ENCODE data around the gene DDX54. TPM values are rescaled to one million over a fixed set of nuclear protein-coding genes. Genes with fewer than 3 reads are reported as not detected.

The DDX54 gene, protein sequence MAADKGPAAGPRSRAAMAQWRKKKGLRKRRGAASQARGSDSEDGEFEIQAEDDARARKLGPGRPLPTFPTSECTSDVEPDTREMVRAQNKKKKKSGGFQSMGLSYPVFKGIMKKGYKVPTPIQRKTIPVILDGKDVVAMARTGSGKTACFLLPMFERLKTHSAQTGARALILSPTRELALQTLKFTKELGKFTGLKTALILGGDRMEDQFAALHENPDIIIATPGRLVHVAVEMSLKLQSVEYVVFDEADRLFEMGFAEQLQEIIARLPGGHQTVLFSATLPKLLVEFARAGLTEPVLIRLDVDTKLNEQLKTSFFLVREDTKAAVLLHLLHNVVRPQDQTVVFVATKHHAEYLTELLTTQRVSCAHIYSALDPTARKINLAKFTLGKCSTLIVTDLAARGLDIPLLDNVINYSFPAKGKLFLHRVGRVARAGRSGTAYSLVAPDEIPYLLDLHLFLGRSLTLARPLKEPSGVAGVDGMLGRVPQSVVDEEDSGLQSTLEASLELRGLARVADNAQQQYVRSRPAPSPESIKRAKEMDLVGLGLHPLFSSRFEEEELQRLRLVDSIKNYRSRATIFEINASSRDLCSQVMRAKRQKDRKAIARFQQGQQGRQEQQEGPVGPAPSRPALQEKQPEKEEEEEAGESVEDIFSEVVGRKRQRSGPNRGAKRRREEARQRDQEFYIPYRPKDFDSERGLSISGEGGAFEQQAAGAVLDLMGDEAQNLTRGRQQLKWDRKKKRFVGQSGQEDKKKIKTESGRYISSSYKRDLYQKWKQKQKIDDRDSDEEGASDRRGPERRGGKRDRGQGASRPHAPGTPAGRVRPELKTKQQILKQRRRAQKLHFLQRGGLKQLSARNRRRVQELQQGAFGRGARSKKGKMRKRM
- total RNA-seq (2014; rRNA removed; shearing (Covaris generic)), result 56.4 and 69.1 TPM in 2 replicates

DNA sequence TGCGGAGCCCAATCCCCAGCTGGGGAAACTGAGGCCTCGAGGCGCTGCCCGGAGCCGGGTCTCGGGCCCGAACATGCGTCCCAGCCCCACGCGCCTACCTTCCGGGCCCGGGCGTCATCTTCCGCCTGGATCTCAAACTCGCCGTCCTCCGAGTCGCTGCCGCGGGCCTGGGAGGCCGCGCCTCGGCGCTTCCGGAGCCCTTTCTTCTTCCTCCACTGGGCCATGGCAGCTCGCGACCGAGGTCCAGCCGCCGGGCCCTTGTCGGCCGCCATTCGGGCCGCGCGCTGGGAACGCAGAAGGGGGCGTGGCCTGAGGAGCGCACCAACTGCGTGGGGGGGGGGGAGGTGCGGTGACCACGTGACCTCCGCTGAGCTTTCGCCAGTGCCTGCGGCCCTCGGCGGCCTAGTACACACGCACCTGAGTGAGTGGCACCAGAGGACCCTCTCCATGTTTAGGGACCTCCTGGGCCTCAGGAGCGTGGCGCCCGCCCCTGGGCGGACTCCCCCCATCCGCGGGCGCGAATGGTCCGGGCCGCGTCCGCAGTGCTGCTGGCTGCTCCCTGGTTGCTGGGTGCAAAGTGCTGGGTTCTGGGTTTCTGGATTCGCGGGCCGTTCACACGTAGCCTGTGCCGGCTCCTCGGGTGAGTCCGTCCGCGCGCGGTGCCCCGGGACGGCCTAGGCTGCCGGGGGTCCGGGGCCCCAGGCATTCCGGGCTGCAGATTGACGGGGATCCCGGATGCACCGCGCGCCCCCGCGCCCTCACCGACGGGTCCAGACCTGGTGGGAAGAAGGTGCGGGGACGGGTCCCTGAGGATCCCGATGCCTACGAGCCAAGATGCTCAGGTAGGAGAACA is at the start of gene DDX54, which contains the start of gene RITA1:
Gene DDX54, minus strand, starts transcription at position 299 of the 853 bp plus-strand sequence. Its CDS starts 27 bp downstream, at position 272.
Gene RITA1, plus strand, starts transcription at position 542 of the 853 bp plus-strand sequence. CDS start 1,026 bp downstream, outside the sequence.
- peak; percentile 61 for DNase-seq (ENCODE audit: low spot score)

DNA sequence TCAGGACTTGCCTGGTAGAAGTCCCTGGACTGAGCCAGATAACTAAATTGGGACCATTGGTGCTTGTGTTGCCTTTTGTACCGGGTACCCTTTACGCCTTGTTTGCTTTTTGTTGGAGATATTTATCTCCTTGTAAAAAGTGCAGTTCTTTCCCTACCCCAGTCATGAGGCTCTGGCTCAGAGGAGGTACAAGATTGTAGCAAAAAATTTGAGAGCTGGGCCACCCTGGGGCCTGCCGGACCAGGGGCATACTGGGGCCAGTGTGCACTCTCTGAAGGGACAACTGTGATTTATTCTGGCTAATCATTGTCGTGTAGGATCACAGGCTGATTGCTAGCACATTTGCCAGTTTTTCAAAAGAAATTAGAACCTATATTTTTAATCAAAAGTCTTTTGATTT is 49.2 kb upstream of the DDX54 start:
- DNase-seq (ENCODE audit: low spot score), result no peak

DNA sequence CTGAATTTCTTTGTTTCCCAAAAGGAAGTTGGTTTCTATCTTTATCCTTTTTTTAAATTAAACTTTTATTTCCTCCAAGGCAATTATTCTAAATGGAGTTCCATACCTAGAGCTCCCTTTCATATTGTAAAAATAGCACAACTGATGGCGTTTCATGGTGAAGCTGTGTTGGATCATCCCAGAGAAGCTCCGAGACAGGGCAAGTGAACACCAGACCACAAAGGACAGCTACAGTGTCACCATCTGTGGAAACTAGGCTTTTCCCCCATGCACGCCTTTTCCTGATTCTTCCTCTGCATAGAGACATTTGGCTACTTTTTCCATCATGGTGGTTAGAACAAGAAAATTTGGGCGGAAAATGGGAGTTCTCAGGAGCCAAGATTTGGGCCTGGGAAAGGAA is 48.7 kb upstream of the DDX54 start:
- no peak for DNase-seq (ENCODE audit: low spot score)

DNA sequence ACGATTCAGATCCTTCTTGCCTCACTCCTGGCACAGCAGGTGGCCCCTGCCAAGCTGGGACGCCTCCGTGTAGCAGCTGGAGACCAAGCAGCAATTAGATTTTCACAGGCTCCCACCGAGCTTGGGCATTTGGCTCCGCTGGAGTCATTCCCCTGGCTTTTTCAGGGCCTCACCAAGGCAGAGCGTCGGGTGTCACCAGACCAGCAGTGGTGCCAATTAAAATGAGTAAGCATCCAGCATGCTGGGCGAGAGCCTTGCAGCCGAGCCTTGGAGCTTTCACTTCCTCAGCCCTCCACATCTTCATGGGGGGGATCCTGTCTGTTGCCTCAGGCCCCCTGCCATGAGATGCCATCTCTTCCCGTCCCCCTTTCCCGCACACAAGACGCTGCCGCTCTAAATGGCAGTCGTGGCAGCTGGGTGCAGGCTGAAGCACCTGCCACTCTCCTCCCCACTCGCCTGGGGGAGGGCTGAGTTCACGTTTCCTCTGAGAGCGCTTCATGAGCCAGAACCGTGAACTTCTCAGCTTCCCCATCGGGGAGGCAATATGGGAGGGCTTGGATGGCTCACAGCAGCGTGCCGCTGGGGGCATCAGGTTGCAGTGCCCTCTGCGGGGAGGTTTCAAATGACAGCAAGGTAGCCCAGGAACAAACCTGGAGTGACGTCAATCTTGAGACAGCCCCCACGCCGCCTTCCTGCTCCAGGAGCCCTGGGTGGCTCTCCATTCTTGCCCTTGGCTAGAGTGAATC is 47.7 kb upstream of the DDX54 start:
- peak; percentile 92 for DNase-seq (ENCODE audit: low spot score)

DNA sequence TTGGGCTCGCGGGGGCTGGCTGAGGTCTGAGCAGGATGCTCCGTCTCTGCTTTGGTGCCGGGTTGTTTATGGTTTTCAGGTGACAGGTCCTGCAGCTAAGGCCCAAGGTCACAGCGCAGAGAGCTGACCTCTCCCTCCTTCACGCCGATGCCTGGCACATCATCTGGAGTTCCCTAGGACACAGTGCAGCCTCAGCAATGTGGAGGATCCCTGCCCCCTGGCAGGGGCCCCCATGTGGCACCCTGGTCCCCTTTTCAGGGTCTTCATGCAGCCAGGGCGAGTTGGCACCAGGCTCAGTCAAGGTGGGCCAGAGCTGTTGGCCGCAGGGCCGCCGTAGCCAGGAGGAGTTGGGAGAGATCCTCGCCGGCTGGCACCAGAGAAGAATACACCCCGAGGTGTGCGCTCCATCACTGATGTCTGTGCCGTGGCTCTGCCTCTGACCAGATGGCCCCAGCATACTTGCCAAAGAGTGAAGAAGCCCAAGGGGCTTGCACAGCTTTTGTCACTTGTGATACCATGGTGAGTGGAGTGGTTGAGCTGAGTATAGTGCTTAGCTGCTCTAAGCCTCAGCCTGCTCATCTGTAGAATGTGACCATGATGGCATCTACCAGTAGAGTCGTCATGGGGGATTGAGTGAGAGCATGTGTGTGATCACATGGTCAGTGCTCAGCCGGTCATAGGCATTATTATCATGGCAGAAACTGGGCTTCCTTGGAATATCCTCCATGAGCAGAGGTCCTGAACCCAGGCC is 47.0 kb upstream of the DDX54 start:
- DNase-seq (ENCODE audit: low spot score), result no peak

DNA sequence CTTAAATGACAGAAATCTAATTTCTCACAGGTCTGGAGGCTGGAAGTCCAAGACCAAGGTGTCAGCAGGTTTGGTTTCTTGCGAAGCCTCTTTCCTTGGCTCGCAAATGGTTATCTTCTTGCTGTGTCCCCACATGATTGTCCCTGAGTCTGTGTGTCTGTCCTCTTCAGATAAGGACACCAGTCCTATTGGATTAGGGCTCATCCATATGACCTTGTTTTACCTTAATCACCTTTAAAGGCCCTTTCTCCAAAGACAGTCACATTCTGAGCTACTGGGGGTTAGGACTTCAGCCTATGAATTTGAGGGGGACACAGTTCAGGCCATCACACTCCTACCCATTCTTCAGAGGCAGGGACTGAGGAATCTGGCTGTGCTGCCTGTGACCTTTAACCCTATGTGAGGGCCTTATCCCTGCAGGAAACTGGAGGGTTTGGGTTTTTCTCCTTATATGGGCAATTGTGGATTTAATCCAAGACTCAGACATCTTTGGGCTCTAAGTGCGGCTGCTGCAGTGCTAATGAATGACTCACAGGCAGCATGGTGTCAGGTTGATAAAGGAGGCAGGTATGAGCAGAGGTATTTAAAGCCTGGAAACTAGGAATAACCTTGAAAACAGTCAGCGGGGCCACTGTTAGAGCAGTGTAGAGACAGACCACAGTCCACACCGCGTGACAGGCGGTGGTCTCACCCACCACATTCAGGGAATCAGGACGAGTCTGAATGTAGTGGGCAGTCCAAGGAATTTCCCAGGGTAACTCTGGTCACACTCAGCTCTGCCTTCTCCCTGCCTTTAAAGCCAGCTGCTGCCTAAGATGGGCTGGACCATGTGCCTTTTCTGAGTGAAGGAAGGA is 46.2 kb upstream of the DDX54 start:
- DNase-seq (ENCODE audit: low spot score), result peak; percentile 94

DNA sequence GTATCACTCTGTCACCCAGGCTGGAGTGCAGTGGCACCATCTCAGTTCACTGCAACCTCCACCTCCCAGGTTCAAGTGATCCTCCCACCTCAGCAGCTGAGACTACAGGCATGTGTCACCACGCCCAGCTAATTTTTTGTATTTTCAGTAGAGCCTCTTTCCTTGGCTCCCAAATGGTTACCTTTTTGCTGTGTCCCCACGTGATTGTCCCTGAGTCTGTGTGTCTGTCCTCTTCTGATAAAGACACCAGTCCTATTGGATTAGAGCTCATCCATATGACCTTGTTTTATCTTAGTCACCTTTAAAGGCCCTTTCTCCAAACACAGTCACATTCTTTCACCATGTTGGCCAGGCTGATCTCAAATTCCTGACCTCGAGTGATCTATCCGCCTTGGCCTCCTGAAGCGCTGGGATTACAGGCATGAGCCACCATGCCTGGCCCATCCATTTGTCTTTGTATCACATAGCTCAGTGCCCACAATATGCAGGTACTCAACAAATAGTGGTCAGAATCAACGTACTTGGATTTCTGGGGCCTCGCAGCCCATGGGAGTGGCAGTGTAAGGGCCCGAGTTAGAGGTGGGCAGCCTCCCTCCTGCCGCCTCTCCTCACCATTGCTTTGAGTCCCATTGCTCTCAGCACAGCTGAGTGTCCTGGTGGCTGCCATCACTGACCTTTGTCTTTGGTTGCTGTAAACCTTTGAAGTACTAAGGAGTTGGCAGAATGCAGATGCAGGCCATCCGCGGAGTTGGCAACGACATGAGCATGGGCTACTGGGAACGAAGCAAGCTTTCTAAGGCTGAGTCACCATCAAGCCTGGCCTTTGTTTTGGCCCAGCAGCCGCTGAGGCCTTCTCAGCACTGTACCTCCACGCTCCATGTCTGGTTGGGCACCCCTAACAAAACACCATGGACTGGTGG is 45.3 kb upstream of the DDX54 start:
- no peak for DNase-seq (ENCODE audit: low spot score)

DNA sequence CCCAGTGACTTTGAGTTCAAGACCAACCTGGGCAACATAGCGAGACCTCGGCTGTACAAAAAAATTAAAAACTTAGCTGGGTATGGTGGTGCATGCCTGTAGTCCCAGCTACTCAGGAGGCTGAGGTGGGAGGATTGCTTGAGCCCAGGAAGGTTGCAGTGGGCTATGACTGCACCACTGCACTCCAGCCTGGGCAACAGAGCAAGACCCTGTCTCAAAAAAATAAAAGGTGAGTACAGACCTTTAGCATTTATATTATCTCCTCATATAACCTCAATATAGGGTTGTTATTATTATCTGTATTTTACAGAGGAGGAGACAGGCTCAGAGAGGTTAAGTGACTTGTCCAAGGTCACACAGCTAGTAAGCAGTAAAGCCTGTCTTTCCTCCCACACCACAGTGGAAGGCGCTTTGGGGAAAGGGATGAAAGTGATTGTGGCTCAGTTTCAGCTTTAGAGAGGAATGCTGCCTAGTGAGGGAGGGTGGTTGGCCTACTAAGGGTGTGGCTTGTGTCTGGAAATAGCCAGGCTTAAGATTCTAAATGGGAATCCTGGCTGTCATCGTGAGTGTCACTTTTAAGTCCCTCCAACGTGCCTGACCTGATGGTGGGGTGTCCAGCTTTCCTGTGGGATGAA is 43.2 kb upstream of the DDX54 start:
- no peak for DNase-seq (ENCODE audit: low spot score)

DNA sequence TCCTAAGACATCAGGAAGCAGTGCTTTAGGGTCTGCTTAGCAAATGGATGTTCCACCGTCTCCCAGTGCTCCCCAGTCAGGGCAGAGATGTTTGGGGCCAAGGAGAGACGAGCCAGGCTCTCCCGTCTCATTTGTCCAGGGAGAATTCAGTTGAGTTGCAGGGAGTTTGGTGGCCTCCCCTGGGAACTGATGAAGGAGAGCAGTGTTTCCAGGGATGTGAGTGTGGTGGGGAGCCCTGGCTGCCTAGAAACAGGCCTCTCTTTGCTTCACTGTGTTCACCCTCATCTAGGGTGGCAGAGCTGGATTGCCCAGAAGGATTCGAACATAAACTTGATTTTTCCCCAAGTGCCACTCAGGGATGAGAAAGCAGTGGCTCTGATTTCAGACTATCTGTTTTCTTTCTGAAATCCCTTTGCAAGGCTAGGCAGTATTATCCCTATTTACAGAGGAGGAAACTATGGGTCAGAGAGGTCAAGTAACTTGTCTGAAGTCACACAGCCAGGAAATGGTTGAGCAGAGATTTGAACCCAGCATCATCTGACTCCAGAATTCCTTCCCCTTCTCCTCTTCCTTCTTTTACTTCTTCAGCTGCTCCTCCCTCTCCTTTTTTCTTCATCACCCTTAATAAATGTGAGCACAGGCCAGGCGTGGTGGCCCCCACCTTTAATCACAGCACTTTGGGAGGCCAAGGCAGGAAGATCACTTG is 42.6 kb upstream of the DDX54 start:
- DNase-seq (ENCODE audit: low spot score), result no peak

DNA sequence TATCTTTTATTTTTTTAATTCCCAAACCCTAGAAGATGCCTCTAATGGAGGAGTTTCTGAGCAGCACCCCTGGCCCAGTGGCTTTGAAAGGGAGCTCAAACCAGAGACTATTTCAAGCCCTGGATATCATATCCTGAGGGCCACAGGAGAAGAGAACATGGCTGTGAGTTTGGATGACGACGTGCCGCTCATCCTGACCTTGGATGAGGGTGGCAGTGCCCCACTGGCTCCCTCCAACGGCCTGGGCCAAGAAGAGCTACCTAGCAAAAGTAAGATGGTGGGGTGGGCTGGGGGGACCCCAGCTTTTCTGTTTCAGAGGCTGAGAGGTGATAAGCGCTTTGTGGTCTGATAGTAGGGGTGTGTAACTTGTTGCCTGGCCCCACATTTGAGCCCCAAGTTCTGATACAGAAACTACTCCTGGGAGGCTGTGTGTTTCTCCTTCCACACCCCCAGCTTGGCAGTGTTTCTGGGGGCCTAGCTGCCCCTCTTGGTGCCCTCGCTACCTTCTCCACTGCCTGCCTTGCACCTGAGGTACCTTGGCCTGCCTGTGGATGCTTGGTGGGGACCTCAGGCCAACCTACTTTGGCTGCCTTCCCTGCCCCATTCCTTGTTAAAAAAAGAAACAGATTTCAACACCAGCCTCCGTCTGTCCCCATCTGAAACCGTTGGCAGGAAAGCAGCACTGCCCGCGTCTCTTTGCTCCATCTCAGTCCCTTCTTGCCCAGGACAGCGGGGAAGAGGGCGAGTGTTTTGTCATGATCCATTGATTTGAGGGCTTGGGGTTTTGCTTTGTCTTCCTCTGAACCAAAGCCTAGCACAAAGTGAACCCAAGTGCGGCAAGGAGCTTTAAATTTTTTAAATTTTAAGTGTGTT is 41.7 kb upstream of the DDX54 start:
- no peak for DNase-seq (ENCODE audit: low spot score)

DNA sequence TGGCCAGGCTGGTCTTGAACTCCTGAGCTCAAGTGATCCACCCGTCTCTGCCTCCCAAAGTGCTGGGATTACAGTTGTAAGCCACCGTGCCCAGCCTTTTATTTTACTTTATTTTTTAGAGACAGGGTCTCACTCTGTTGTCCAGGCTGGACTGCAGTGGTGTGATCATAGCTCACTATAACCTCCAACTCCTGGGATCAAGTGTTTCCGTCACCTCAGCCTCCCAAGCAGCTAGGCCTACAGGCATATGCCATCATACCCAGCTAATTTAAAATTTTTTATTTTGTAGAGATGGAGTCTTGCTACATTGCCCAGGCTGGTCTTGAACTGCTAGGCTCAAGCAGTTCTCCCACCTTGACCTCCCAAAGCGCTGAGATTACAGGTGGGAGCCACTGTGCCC is 39.7 kb upstream of the DDX54 start:
- no peak for DNase-seq (ENCODE audit: low spot score)

DNA sequence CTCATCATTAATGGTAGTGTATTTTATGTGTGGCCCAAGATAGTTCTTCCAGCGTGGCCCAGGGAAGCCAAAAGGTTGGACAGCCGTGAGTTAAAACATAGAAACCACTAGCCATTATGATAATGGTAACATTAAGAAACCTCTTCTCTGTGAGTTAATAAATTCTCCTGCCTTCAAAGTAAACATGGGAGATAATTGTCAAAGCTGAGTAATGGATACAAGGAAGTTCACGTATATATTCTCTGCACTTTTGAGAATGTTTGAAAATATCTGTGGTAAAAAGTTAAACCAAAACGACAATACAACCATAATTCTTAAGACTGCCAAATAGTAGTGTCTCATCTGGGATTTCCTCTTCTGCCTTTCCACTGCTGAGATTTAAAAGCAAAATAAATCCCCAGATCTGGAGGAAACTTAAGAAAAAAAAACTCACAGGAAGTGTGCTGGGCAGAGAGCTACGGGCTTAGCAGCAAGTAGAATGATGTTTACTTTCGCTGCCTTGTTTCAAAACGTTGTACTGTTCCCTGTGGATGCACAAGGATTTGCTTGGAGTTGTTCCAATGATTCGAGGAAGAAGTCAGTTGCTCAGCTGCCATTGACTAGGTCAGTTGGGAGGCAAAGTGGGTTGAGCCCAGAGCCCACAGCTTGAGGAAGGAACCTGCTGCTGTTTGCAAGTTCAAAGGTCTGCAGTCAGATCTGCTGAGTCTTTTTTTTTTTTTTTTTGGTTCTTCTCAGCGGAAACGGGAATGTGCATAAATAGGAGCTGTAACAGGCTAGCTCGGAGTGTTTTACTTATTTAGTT is 37.7 kb upstream of the DDX54 start:
- peak; percentile 78 for DNase-seq (ENCODE audit: low spot score)

DNA sequence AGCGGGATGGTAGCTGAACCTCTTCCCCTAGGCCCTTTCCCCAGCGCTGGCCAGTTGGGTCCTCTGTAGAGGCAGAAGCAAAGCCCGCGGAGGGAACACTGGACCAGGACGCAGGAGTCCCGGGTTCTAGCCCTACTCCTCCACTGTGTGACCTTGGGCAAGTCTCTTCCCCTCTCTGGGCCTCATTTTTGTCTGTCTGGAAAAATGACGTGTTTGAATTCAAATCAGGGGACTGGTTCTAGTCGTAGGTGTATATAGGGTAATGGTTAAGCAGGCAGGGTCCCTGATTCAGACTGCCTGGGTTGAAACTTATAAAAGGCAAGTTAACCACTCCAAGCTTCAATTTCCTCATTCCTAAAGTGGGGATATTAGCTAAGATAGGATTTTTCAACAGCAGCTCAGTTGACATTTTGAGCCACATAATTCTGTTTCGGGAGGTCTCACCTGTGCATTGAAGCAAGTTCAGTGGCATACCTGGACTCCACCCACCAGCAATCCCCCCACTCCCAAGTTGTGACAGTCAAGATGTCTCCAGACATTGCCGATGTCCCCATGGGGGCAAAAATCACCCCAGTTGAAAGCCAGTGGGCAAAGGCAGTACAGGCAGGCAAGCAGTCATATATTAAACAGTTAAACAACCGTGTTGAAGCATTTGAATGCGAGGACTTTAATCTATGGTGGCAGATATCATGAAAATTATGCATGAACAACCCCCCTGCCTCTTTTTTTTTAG is 36.9 kb upstream of the DDX54 start:
- DNase-seq (ENCODE audit: low spot score), result no peak
